C4-2B (cell line): ENCODE data around the gene SAP30L.

ENCODE experiments used
- CTCF ChIP-seq: fragments of 450-650 bp; conservative IDR thresholded peaks from 2 replicates; pipeline ENCODE4 v1.5.1; 2017; ENCODE audit warnings: mild to moderate bottlenecking
- ZFX ChIP-seq: fragments of 450-650 bp; IDR thresholded peaks from 2 replicates; pipeline ENCODE4 v1.6.1; 2017

DNA sequence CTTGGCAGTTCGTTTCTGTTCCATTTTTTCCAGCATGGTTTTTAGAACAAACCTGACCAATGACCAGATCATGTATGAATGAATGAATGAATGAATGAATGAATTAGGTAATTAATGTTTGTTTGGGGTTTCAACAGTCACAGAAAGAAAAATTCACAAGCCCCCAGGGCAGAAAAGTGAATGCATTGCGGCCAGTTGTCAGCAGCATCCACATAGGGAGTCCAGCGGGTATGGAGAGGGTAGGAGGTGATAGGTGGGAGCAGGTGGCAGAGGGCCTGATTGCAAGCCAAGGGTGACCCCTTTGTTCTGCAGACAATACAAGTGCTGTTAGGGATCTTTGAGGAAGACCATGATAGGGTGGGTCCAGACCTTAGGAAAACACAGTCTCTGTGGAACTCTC lies 49.7 kb upstream of the SAP30L start:
- TF ChIP-seq CTCF (no peak), ZFX (no peak)
